GM12878 (cell line): ENCODE results near the gene MGAT1. TPM values are rescaled to one million over a fixed set of nuclear protein-coding genes. Genes with fewer than 3 reads are reported as not detected.

ENCODE experiments used
- ATAC-seq: fragments of 200-7000 bp; cut with Tn5 transposase; 3 replicates; pipeline ENCODE4 v1.9.1; 2020; ENCODE audit warnings: mild to moderate bottlenecking, moderate library complexity
- BruUV-seq: library from RNA; stranded (reverse); fragments of 400-500 nt; replicated peaks from 2 replicates; lab custom pipeline; 2021; lab: Mats Ljungman, UMichigan
- CTCF ChIA-PET: fragments of 300-600 bp; sonication (Branson Sonifier 250); formaldehyde crosslinking; extraction: SDS; loops from one replicate; lab custom pipeline; 2021; ENCODE audit warnings: inconsistent platforms; lab: Yijun Ruan, JAX
- POLR2A ChIA-PET: fragments of 350-600 bp; formaldehyde crosslinking; extraction: SDS; loops from one replicate; lab custom pipeline; 2021; ENCODE audit warnings: inconsistent platforms; lab: Charles Lee
- RAD21 ChIA-PET: fragments of 300-600 bp; sonication (Branson Sonifier 250); formaldehyde crosslinking; loops from one replicate; lab custom pipeline; 2023; ENCODE audit warnings: antibody characterized with exemption; ENCODE audit not compliant: unreplicated experiment; lab: Charles Lee
- SMC1A ChIA-PET: fragments of 300-600 bp; sonication (Branson Sonifier 250); formaldehyde crosslinking; loops from one replicate; lab custom pipeline; 2023; ENCODE audit not compliant: unreplicated experiment, uncharacterized antibody; lab: Charles Lee
- DNase-seq: peaks from one replicate; pipeline ENCODE4 v3.0.0-alpha.2; 2011; ENCODE audit warnings: low read depth, low spot score
- FAIRE-seq: peaks from 3 replicates; lab custom pipeline; 2011; peaks lifted over from hg19 to GRCh38; lab: Jason Lieb, UNC
- H2AFZ ChIP-seq: 2 replicates; pipeline ENCODE4 v1.6.0; 2011; ENCODE audit warnings: low read depth, low read length, control low read depth; ENCODE audit not compliant: control insufficient read depth
- H3K27ac ChIP-seq: 2 replicates; pipeline ENCODE4 v1.5.1; 2011; ENCODE audit warnings: control low read depth; ENCODE audit not compliant: control insufficient read depth, insufficient read depth
- H3K27me3 ChIP-seq, 2 experiments: replicated peaks in 1 of 2; 2 replicates each; pipeline versions ENCODE4 v1.6.0 to v1.6.1; 2011; ENCODE audit warnings: low read length in 1 of 2; ENCODE audit not compliant: control insufficient read depth in 2 of 2, insufficient read depth in 2 of 2
- H3K36me3 ChIP-seq, 2 experiments: 2 replicates each; pipeline ENCODE4 v1.5.1; 2011; ENCODE audit warnings: low read length in 1 of 2; ENCODE audit not compliant: control insufficient read depth in 2 of 2, insufficient read depth in 2 of 2
- H3K4me1 ChIP-seq: 2 replicates; pipeline ENCODE4 v1.6.1; 2011; ENCODE audit warnings: mild to moderate bottlenecking, low read length, moderate library complexity, mixed read lengths; ENCODE audit not compliant: control insufficient read depth, insufficient read depth
- H3K4me2 ChIP-seq: 2 replicates; pipeline ENCODE4 v1.6.0; 2011; ENCODE audit warnings: control low read depth; ENCODE audit not compliant: control insufficient read depth, insufficient read depth
- H3K4me3 ChIP-seq: fragments of 200-600 bp; sonication (generic); 2 replicates; pipeline ENCODE4 v1.5.1; 2016
- H3K79me2 ChIP-seq: 2 replicates; pipeline ENCODE4 v1.6.0; 2011; ENCODE audit warnings: low read length; ENCODE audit not compliant: control insufficient read depth, insufficient read depth
- H3K9ac ChIP-seq: 2 replicates; pipeline ENCODE4 v1.8.0; 2011; ENCODE audit warnings: low read length, control low read depth, mixed read lengths; ENCODE audit not compliant: control insufficient read depth, insufficient read depth
- H3K9me3 ChIP-seq: replicated peaks from 3 replicates; pipeline ENCODE4 v1.5.1; 2011; ENCODE audit warnings: mild to moderate bottlenecking, low read length; ENCODE audit not compliant: control insufficient read depth, insufficient read depth
- H4K20me1 ChIP-seq: 2 replicates; pipeline ENCODE4 v1.6.0; 2011; ENCODE audit not compliant: control insufficient read depth, insufficient read depth
- CBFB ChIP-seq: IDR thresholded peaks from 2 replicates; pipeline ENCODE4 v1.6.1; 2016; ENCODE audit warnings: antibody characterized with exemption, low read depth
- NFYB ChIP-seq: IDR thresholded peaks from 2 replicates; pipeline ENCODE4 v1.6.1; 2011; ENCODE audit warnings: low read depth, mild to moderate bottlenecking, low read length, improper control_type of control experiment, moderate library complexity; ENCODE audit not compliant: insufficient read depth
- RUNX3 ChIP-seq: IDR thresholded peaks from 2 replicates; pipeline ENCODE4 v1.6.1; 2012; ENCODE audit warnings: low read length, inconsistent platforms
- WGBS: methylation state at CpG from one replicate; pipeline ENCODE4 v1.1.6; 2016; ENCODE audit warnings: low lambda C conversion rate; ENCODE audit not compliant: insufficient replicate concordance, insufficient coverage; ENCODE audit errors: missing lambda C conversion rate; 5-methylcytosine and 5-hydroxymethylcytosine counted together
- in situ Hi-C: fragments of 300-500 bp; cut with MboI; formaldehyde crosslinking; loops from 9 replicates; pipeline ENCODE4 v1.14.3; 2018; ENCODE audit warnings: mixed read lengths
- intact Hi-C: fragments of 100-400 bp; cut with micrococcal nuclease; formaldehyde crosslinking; loops from one replicate; pipeline ENCODE4 v1.14.2; 2022; ENCODE audit not compliant: unreplicated experiment
- polyA plus RNA-seq, 11 experiments: library from polyadenylated mRNA; depleted of rRNA in 4 of 11; unstranded in 6 of 11; stranded (reverse) in 5 of 11; fragments of >200 nt; fragmentation: Nextera tagmentation in 4 of 11; fragmentation: Illumina TruSeq in 1 of 11; extraction: Ambion mirVana in 4 of 11; extraction: Trizol in 1 of 11; gene quantifications; 1 replicate in 1 of 11; 2 replicates in 10 of 11; pipeline versions ENCODE4 v1.2.1 to v1.2.3, GENCODE V29; 2011 to 2016; ENCODE audit warnings: inconsistent platforms in 2 of 11, missing spikeins in 2 of 11, low read depth in 1 of 11
- total RNA-seq, 4 experiments: library from RNA; depleted of rRNA in 3 of 4; stranded (reverse); fragments of >200 nt in 3 of 4; fragmentation: Illumina TruSeq in 1 of 4; extraction: Trizol in 1 of 4; gene quantifications; 2 replicates each; pipeline versions ENCODE4 v1.2.1 to v1.2.3, GENCODE V29; 2013 to 2021

The MGAT1 gene
- total and polyA plus RNA-seq, 10 of the 15 experiments (the other 5 are each of a cell fraction or from before 2014, with no cell fraction given), result 3.1 to 88.4 (median 62.7) TPM

DNA sequence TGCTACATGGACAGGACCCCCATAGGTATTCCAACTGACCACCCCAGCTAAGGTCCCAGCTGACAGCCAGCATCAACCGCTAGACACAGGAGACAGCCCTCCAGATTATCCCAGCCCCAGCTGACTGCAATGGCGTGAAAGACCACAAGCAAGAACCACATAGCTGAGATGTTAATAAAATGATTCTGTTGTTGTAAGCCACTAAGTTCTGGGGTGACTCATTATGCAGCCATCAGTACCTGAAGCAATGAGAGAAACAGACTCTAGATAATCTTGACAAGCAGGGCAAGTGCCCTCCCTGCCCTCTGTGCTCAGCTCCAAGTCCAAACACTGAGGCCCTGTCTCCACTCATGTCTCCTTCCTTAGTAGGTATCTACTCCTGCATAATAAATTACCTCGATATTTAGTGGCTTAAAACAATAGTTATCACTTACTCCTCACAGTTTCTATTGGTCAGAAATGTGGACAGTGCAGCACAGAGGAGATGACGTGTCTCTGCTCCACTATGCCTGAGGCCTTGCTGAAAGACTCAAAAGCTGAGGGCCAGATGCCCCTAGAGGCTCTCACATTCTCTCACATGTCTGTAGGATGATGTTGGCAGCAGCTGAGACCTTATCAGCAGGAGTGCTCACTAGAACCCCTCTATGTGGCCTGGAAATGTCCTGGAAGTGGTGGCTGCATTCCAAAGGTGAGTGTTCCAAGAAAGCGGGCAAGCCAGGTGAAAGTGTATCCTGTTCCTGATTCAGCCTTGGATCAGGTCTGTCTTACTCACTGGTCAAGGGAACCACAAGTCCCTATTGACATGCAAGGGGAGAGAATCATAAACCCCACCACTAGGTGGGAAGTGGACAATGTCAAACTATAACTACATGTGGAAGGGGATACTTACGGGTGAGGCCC is 2.5 kb downstream of the MGAT1 start:
- ATAC-seq (0 out of 3 replicates have a peak, but pooled peaks have one; percentile 4), DNase-seq (no peak), FAIRE-seq (no peak)
- Histone ChIP-seq H2AFZ (no peak overlapping the region), H3K9me3 (no peaks in the 10 kb centered on the region), H4K20me1 (peaks cover 46% of the 10 kb centered on the region), H3K4me1 (peaks cover 37% of the 10 kb centered on the region), H3K36me3 (peaks cover 4 to 27% of the 10 kb centered on the region in 2 experiments), H3K79me2 (peaks cover 92% of the 10 kb centered on the region), H3K4me3 (peak overlapping the region; percentile 81), H3K9ac (no peak overlapping the region), H3K4me2 (peak overlapping the region; percentile 96), H3K27me3 (no peaks in the 10 kb centered on the region), H3K27ac (peak overlapping the region; percentile 8; the same call in 1 of the 2 replicates)
- intact Hi-C loops (loop anchor here (10.0 kb wide), 1 partner anchor 355 kb away; no protein-coding TSS in a partner anchor), in situ Hi-C loops (loop anchor here (5.0 to 25.0 kb wide), 3 partner anchors 62 to 988 kb away; partner anchors contain the start of genes MGAT4B, SQSTM1 and ZFP62)
- SMC1A ChIA-PET, result interaction anchor here (0.8 to 4.8 kb wide), 7 partner anchors 11 to 376 kb away, joined by 3 to 26 read pairs (median 5); no protein-coding TSS in a partner anchor
- TF ChIP-seq RUNX3 (0 out of 2 replicates have a peak, but pooled peaks have one; percentile 10), CBFB (no peak), NFYB (peak; percentile 58; the same call in 1 of the 2 replicates)
- CTCF ChIA-PET, result interaction anchor here (0.8 to 4.2 kb wide), 9 partner anchors 11 to 73 kb away, joined by 3 to 23 read pairs (median 4); no protein-coding TSS in a partner anchor
- WGBS, result 90% methylated on average over 6 of the region's 6 CpGs
- POLR2A ChIA-PET, result interaction anchor here (1.0 to 3.5 kb wide), 3 partner anchors 11 to 32 kb away, joined by 3 to 19 read pairs (median 3); no protein-coding TSS in a partner anchor
- RAD21 ChIA-PET, result interaction anchor here (1.0 to 1.3 kb wide), 3 partner anchors 14 to 68 kb away, joined by 3 to 4 read pairs (median 3); no protein-coding TSS in a partner anchor
- no TSS peak for BruUV-seq
